ENCODE measurements around the gene SLC24A2.

- no peak for TF ChIP-seq CTCF (IDR thresholded peaks at IDR 0.05 in 8 of 11, conservative IDR thresholded peaks at IDR 0.05 in 3 of 11)
- TF ChIP-seq POLR2AphosphoS5 (IDR thresholded peaks at IDR 0.05), result no peak
- no peak for TF ChIP-seq POLR2A (IDR thresholded peaks at IDR 0.05)
These were observed 47.7 kb downstream of the SLC24A2 start for GRCh38 chr9:19741178-19741577.
